NCI-H128 (cell line): Measurements from ENCODE around the gene PTPN14.

Source experiments
- DNase-seq: peaks from one replicate; lab custom pipeline; 2025; ENCODE audit not compliant: unreplicated experiment; lab: John Stamatoyannopoulos, UW

The PTPN14 gene

GRCh38 chr1:214458541-214458940, 92.9 kb downstream of the PTPN14 start:
- DNase-seq = no peak

GRCh38 chr1:214455971-214456867, 95.2 kb downstream of the PTPN14 start:
- DNase-seq = no peak

- no peak for DNase-seq
Observed at GRCh38 chr1:214455479-214455878, 95.9 kb downstream of the PTPN14 start.

GRCh38 chr1:214454569-214455396, 96.6 kb downstream of the PTPN14 start:
- DNase-seq = no peak

GRCh38 chr1:214453109-214453722, 98.2 kb downstream of the PTPN14 start:
- no peak for DNase-seq

- DNase-seq = no peak
Observed at GRCh38 chr1:214452152-214452784, 99.1 kb downstream of the PTPN14 start.

- no peak for DNase-seq
Observed at GRCh38 chr1:214451596-214451995, 99.8 kb downstream of the PTPN14 start.

GRCh38 chr1:214449371-214449770, 102.0 kb downstream of the PTPN14 start:
- no peak for DNase-seq

GRCh38 chr1:214448536-214448935, 102.9 kb downstream of the PTPN14 start:
- no peak for DNase-seq

GRCh38 chr1:214447557-214447871, 103.9 kb downstream of the PTPN14 start:
- no peak for DNase-seq

- DNase-seq = no peak
Observed at GRCh38 chr1:214446772-214447556, 104.4 kb downstream of the PTPN14 start.

- DNase-seq = no peak
Observed at GRCh38 chr1:214445831-214446614, 105.4 kb downstream of the PTPN14 start.

GRCh38 chr1:214445199-214445598, 106.2 kb downstream of the PTPN14 start:
- no peak for DNase-seq

GRCh38 chr1:214444182-214444939, 107.0 kb downstream of the PTPN14 start:
- no peak for DNase-seq

GRCh38 chr1:214441119-214441518, 110.3 kb downstream of the PTPN14 start:
- DNase-seq = no peak

- no peak for DNase-seq
Observed at GRCh38 chr1:214440219-214440965, 111.0 kb downstream of the PTPN14 start.

GRCh38 chr1:214439352-214440119, 111.9 kb downstream of the PTPN14 start:
- DNase-seq = peak; percentile 89
